Mesenchymal stem cell (in vitro differentiated cells and primary cell): ENCODE measurements around the gene ADCY5.

Source experiments
- DNase-seq: peaks from one replicate; pipeline ENCODE4 v3.0.0-alpha.2; 2013
- H2AFZ ChIP-seq: one replicate; pipeline ENCODE4 v1.6.1; 2013; ENCODE audit warnings: low read depth, mild to moderate bottlenecking, control low read depth, inconsistent platforms, low read length, moderate library complexity
- H2AK5ac ChIP-seq: 2 replicates; pipeline ENCODE4 v1.6.1; 2013; ENCODE audit warnings: low read length, moderate library complexity, mild to moderate bottlenecking, inconsistent platforms; ENCODE audit not compliant: severe bottlenecking
- H2BK120ac ChIP-seq: one replicate; pipeline ENCODE4 v1.6.1; 2013; ENCODE audit warnings: low read depth, mild to moderate bottlenecking, inconsistent platforms, low read length, moderate library complexity
- H2BK12ac ChIP-seq, 2 experiments: one replicate each; pipeline ENCODE4 v1.6.1; 2013; ENCODE audit warnings: inconsistent platforms in 2 of 2, low read length in 2 of 2, mild to moderate bottlenecking in 2 of 2, moderate library complexity in 2 of 2, control low read depth in 1 of 2
- H2BK15ac ChIP-seq: one replicate; pipeline ENCODE4 v1.6.1; 2013; ENCODE audit warnings: mild to moderate bottlenecking, low read depth, inconsistent platforms; ENCODE audit not compliant: poor library complexity, severe bottlenecking
- H2BK5ac ChIP-seq: 2 replicates; pipeline ENCODE4 v1.6.1; 2013; ENCODE audit warnings: low read depth, mild to moderate bottlenecking, low read length, control low read depth, inconsistent platforms; ENCODE audit not compliant: poor library complexity, severe bottlenecking
- H3K14ac ChIP-seq, 2 experiments: one replicate each; pipeline ENCODE4 v1.6.1; 2013; ENCODE audit warnings: inconsistent platforms in 2 of 2, low read length in 2 of 2, control low read depth in 1 of 2, mild to moderate bottlenecking in 1 of 2, moderate library complexity in 1 of 2
- H3K18ac ChIP-seq, 2 experiments: one replicate each; pipeline ENCODE4 v1.6.1; 2013; ENCODE audit warnings: inconsistent platforms in 2 of 2, low read length in 2 of 2, control low read depth in 1 of 2, low read depth in 1 of 2, mild to moderate bottlenecking in 1 of 2
- H3K23ac ChIP-seq, 2 experiments: one replicate each; pipeline ENCODE4 v1.6.1; 2013; ENCODE audit warnings: inconsistent platforms in 2 of 2, low read length in 2 of 2, mild to moderate bottlenecking in 2 of 2, moderate library complexity in 2 of 2, control low read depth in 1 of 2
- H3K27ac ChIP-seq: 2 replicates; pipeline ENCODE4 v1.5.1; 2013; ENCODE audit warnings: mild to moderate bottlenecking, moderate library complexity, low read length, control low read depth, inconsistent platforms; ENCODE audit not compliant: poor library complexity, severe bottlenecking
- H3K27me3 ChIP-seq, 2 experiments: 2 replicates each; pipeline versions ENCODE4 v1.6.1 to v1.7.0; 2013; ENCODE audit warnings: low read length in 2 of 2, mild to moderate bottlenecking in 2 of 2, moderate library complexity in 2 of 2, control low read depth in 1 of 2, inconsistent platforms in 1 of 2; ENCODE audit not compliant: control insufficient read depth in 1 of 2, insufficient read depth in 1 of 2
- H3K36me3 ChIP-seq, 2 experiments: 2 replicates each; pipeline versions ENCODE4 v1.6.1 to v1.7.0; 2013; ENCODE audit warnings: low read length in 2 of 2, control low read depth in 1 of 2, inconsistent platforms in 1 of 2, low read depth in 1 of 2, mild to moderate bottlenecking in 1 of 2; ENCODE audit not compliant: insufficient read depth in 2 of 2, control insufficient read depth in 1 of 2
- H3K4ac ChIP-seq, 2 experiments: one replicate each; pipeline ENCODE4 v1.6.1; 2013; ENCODE audit warnings: inconsistent platforms in 2 of 2, low read length in 2 of 2, mild to moderate bottlenecking in 2 of 2, moderate library complexity in 2 of 2, control low read depth in 1 of 2, low read depth in 1 of 2
- H3K4me1 ChIP-seq: 2 replicates; pipeline ENCODE4 v1.6.1; 2013; ENCODE audit warnings: low read depth, low read length, control low read depth; ENCODE audit not compliant: control insufficient read depth, insufficient read depth
- H3K4me2 ChIP-seq: 2 replicates; pipeline ENCODE4 v1.6.1; 2013; ENCODE audit warnings: low read length, mild to moderate bottlenecking, inconsistent platforms; ENCODE audit not compliant: poor library complexity, severe bottlenecking
- H3K4me3 ChIP-seq, 2 experiments: 2 replicates each; pipeline versions ENCODE4 v1.5.1 to v1.7.0; 2013; ENCODE audit warnings: low read length in 2 of 2, mild to moderate bottlenecking in 2 of 2, control low read depth in 1 of 2, low read depth in 1 of 2; ENCODE audit not compliant: insufficient read depth in 1 of 2
- H3K79me1 ChIP-seq: replicated peaks from 2 replicates; pipeline ENCODE4 v1.6.1; 2013; ENCODE audit warnings: mild to moderate bottlenecking, control low read depth, low read length, inconsistent platforms; ENCODE audit not compliant: poor library complexity, severe bottlenecking
- H3K9ac ChIP-seq: 2 replicates; pipeline ENCODE4 v1.7.0; 2013; ENCODE audit warnings: mild to moderate bottlenecking, low read length, moderate library complexity
- H3K9me3 ChIP-seq: 2 replicates; pipeline ENCODE4 v1.7.0; 2013; ENCODE audit warnings: mild to moderate bottlenecking, low read length; ENCODE audit not compliant: control insufficient read depth
- H4K8ac ChIP-seq: one replicate; pipeline ENCODE4 v1.6.1; 2013; ENCODE audit warnings: inconsistent platforms, mild to moderate bottlenecking, low read length, moderate library complexity
- H4K91ac ChIP-seq: one replicate; pipeline ENCODE4 v1.6.1; 2013; ENCODE audit warnings: mild to moderate bottlenecking, low read length, inconsistent platforms
- WGBS: methylation state at CpG from one replicate; pipeline ENCODE4 v1.1.7; 2013; ENCODE audit warnings: mixed read lengths; 5-methylcytosine and 5-hydroxymethylcytosine counted together

ADCY5 gene

DNA sequence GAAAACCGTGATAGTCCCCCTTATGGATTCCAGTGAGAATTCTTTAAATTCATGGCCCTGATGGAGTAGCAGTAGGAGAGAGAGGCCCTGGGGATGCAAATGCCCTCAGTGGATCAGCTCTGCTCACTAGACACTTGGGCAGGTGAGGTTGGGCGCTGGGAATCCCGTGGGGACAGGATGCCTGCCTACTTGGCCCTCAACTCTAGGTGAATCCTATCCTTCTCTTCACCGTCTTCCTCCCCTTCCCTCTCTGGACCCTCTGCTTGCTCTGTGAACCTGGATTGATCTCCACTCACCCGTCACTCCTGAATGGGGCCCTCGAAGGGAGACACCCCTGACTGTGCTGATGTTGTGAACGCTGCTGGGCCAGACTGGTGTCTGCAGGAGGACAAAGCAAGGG is 169.8 kb downstream of the ADCY5 start:
- Histone ChIP-seq H2BK120ac (no peak overlapping the region), H3K23ac (no peak overlapping the region), H2BK12ac (no peak overlapping the region), H3K27me3 (no peaks in the 10 kb centered on the region), H4K8ac (no peak overlapping the region), H3K4me2 (no peak overlapping the region), H2BK5ac (no peak overlapping the region), H3K4me1 (no peaks in the 10 kb centered on the region), H3K18ac (no peak overlapping the region), H3K79me1 (peaks cover 2% of the 10 kb centered on the region), H4K91ac (no peak overlapping the region), H3K9me3 (no peaks in the 10 kb centered on the region), H3K27ac (no peak overlapping the region), H2BK15ac (no peak overlapping the region), H3K14ac (no peak overlapping the region), H3K9ac (no peak overlapping the region), H2AK5ac (no peak overlapping the region), H3K4me3 (no peak overlapping the region), H2AFZ (no peak overlapping the region), H3K36me3 (no peaks in the 10 kb centered on the region), H3K4ac (no peak overlapping the region)
- DNase-seq: no peak
- WGBS: 83% methylated on average over 7 of the region's 7 CpGs

GRCh38 chr3:123278446-123278845 is 170.4 kb downstream of the ADCY5 start:
- Histone ChIP-seq H2BK15ac (no peak overlapping the region), H3K9ac (no peak overlapping the region), H3K23ac (no peak overlapping the region), H3K79me1 (peaks cover 2% of the 10 kb centered on the region), H4K8ac (no peak overlapping the region), H2BK12ac (no peak overlapping the region), H3K27ac (no peak overlapping the region), H3K18ac (no peak overlapping the region), H3K4me2 (no peak overlapping the region), H3K4me3 (no peak overlapping the region), H3K9me3 (no peaks in the 10 kb centered on the region), H3K4me1 (no peaks in the 10 kb centered on the region), H3K14ac (peak overlapping the region in 1 of 2 experiments; percentile 42), H2BK120ac (no peak overlapping the region), H2AK5ac (no peak overlapping the region), H4K91ac (no peak overlapping the region), H2AFZ (peak overlapping the region; percentile 21), H2BK5ac (no peak overlapping the region), H3K27me3 (no peaks in the 10 kb centered on the region), H3K4ac (no peak overlapping the region), H3K36me3 (no peaks in the 10 kb centered on the region)
- no peak for DNase-seq
- WGBS: 73% methylated on average over 5 of the region's 5 CpGs

DNA sequence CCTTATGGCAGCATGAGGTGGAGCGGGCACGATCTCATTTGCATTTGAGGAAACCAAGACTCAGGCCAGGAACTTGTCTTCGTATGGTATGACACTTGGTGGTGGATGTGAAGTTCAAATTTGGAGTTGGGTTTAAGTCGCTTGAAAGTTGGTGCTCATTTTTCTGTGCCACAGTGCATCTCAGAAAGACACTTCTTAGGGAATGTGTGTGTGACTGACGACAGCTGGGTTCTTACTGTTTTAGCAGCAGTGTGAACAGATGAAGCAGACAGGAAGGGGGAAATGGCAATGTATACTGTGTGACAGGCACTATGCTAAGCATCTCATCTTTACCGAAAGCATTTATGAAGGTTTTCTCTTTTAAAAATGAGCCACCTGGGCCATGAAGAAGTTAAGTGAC is 171.8 kb downstream of the ADCY5 start:
- WGBS: 87% methylated on average over 6 of the region's 6 CpGs
- Histone ChIP-seq H2BK15ac (no peak overlapping the region), H3K18ac (no peak overlapping the region), H3K79me1 (peaks cover 2% of the 10 kb centered on the region), H4K8ac (no peak overlapping the region), H3K27me3 (no peaks in the 10 kb centered on the region), H3K36me3 (no peaks in the 10 kb centered on the region), H3K4me1 (no peaks in the 10 kb centered on the region), H2BK5ac (no peak overlapping the region), H4K91ac (no peak overlapping the region), H2BK120ac (no peak overlapping the region), H3K23ac (no peak overlapping the region), H3K9ac (no peak overlapping the region), H3K9me3 (no peaks in the 10 kb centered on the region), H3K14ac (no peak overlapping the region), H2AFZ (no peak overlapping the region), H2BK12ac (no peak overlapping the region), H3K27ac (no peak overlapping the region), H3K4ac (no peak overlapping the region), H3K4me3 (no peak overlapping the region), H3K4me2 (no peak overlapping the region), H2AK5ac (no peak overlapping the region)
- no peak for DNase-seq

DNA sequence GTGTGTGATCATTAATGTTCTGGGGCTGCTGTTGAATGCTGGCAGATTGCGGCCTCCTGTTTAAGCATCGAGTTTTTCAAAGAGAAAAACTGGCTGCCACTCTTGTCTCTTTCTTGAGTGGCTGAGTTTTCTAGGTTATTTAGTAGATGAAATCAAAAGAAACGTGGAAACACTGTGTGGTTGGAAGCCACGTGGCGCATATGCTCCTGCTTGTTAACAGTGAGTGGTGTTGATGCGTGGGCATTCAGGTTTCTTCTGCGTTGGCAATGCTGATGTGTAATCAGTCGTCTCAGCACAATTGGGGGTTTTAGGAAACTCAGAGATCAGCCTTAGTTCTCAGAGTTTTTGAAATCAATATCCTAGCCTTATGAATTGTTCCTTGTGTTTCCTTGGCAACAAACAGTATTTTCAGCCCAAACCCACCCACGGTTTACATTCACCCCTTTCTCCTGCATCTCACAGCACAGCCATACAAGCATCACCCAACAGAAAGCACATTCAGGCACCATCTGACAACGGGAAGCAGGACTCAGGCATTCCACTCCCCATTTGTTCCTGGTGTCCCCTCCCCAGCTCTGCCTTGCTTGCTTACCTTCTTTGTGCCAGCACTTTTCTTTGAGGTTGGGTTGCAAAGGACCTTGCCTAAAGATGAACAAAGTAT is 172.4 kb downstream of the ADCY5 start:
- WGBS: 95% methylated on average over 10 of the region's 10 CpGs
- H3K4me3 ChIP-seq: no peak overlapping the region
- H3K79me1 ChIP-seq: peaks cover 2% of the 10 kb centered on the region
- H2BK5ac ChIP-seq: no peak overlapping the region
- no peak overlapping the region for H3K9ac ChIP-seq
- no peak overlapping the region for H3K23ac ChIP-seq
- H2BK12ac ChIP-seq: no peak overlapping the region
- H3K36me3 ChIP-seq: no peaks in the 10 kb centered on the region
- no peak overlapping the region for H3K18ac ChIP-seq
- H3K27ac ChIP-seq: no peak overlapping the region
- no peak overlapping the region for H3K4ac ChIP-seq
- no peak overlapping the region for H2AK5ac ChIP-seq
- H4K8ac ChIP-seq: no peak overlapping the region
- no peaks in the 10 kb centered on the region for H3K4me1 ChIP-seq
- H4K91ac ChIP-seq: no peak overlapping the region
- DNase-seq: no peak
- H2AFZ ChIP-seq: no peak overlapping the region
- H3K14ac ChIP-seq: peak overlapping the region in 1 of 2 experiments; percentile 66
- no peak overlapping the region for H2BK120ac ChIP-seq
- H2BK15ac ChIP-seq: no peak overlapping the region
- H3K9me3 ChIP-seq: no peaks in the 10 kb centered on the region
- no peak overlapping the region for H3K4me2 ChIP-seq
- H3K27me3 ChIP-seq: no peaks in the 10 kb centered on the region
